Endothelial cell of umbilical vein (primary cell): ENCODE data around the gene ARHGEF38. TPM values are rescaled to one million over a fixed set of nuclear protein-coding genes. Genes with fewer than 3 reads are reported as not detected.

Source experiments
- BruUV-seq: library from RNA; stranded (reverse); fragments of 400-500 nt; replicated peaks from 2 replicates; lab custom pipeline; 2021; lab: Mats Ljungman, UMichigan
- CTCF ChIA-PET: fragments of 300-600, 350-600 bp; sonication (Branson Sonifier 250); formaldehyde crosslinking; loops from one replicate; lab custom pipeline; 2021; ENCODE audit warnings: antibody characterized with exemption, inconsistent platforms; lab: Charles Lee
- POLR2A ChIA-PET: fragments of 300-600, 350-600 bp; sonication (Branson Sonifier 250); formaldehyde crosslinking; loops from one replicate; lab custom pipeline; 2021; ENCODE audit warnings: antibody characterized with exemption, inconsistent platforms; lab: Charles Lee
- DNase-seq: peaks from one replicate; pipeline ENCODE4 v3.0.0-alpha.2; 2011; ENCODE audit warnings: low read depth, low spot score
- FAIRE-seq: peaks from 2 replicates; lab custom pipeline; 2011; peaks lifted over from hg19 to GRCh38; lab: Jason Lieb, UNC
- H2AFZ ChIP-seq: 2 replicates; pipeline ENCODE4 v1.6.0; 2012; ENCODE audit warnings: low read depth, low read length, control low read depth, inconsistent platforms
- H3K27ac ChIP-seq: 2 replicates; pipeline ENCODE4 v1.5.1; 2011; ENCODE audit warnings: low read depth, mild to moderate bottlenecking, control low read depth, low read length, moderate library complexity; ENCODE audit not compliant: insufficient read depth
- H3K27me3 ChIP-seq, 2 experiments: 2 replicates each; pipeline versions ENCODE4 v1.6.0 to v1.6.1; 2011; ENCODE audit warnings: low read length in 2 of 2, mixed read lengths in 1 of 2; ENCODE audit not compliant: control insufficient read depth in 2 of 2, insufficient read depth in 2 of 2
- H3K36me3 ChIP-seq, 2 experiments: 2 replicates in 1 of 2; 3 replicates in 1 of 2; pipeline ENCODE4 v1.5.1; 2011; ENCODE audit warnings: low read length in 2 of 2, mild to moderate bottlenecking in 1 of 2, moderate library complexity in 1 of 2; ENCODE audit not compliant: control insufficient read depth in 2 of 2, insufficient read depth in 2 of 2; ENCODE audit errors: extremely low read depth in 1 of 2
- H3K4me1 ChIP-seq: 3 replicates; pipeline ENCODE4 v1.5.1; 2011; ENCODE audit warnings: mild to moderate bottlenecking, low read length; ENCODE audit not compliant: control insufficient read depth, insufficient read depth; ENCODE audit errors: extremely low read depth
- H3K4me2 ChIP-seq: 2 replicates; pipeline ENCODE4 v1.6.1; 2011; ENCODE audit warnings: low read length, control low read depth, mixed read lengths; ENCODE audit not compliant: insufficient read depth
- H3K4me3 ChIP-seq, 3 experiments: fragments of 200-600 bp in 1 of 3; sonication (generic), shearing (Covaris generic) in 1 of 3; replicated peaks in 1 of 3; 2 replicates each; pipeline ENCODE4 v1.5.1; 2011 to 2016; ENCODE audit warnings: control low read depth in 3 of 3, low read length in 3 of 3, mild to moderate bottlenecking in 2 of 3, inconsistent platforms in 1 of 3, low read depth in 1 of 3, moderate library complexity in 1 of 3; ENCODE audit not compliant: insufficient read depth in 1 of 3
- H3K79me2 ChIP-seq: 2 replicates; pipeline ENCODE4 v1.6.0; 2012; ENCODE audit warnings: low read length, inconsistent platforms; ENCODE audit not compliant: control insufficient read depth, insufficient read depth
- H3K9ac ChIP-seq: replicated peaks from 2 replicates; pipeline ENCODE3; 2011; ENCODE audit warnings: low read length, control low read depth; ENCODE audit not compliant: insufficient read depth; ENCODE audit errors: extremely low read depth
- H3K9me1 ChIP-seq: replicated peaks from 3 replicates; pipeline ENCODE4 v1.6.0; 2011; ENCODE audit warnings: mild to moderate bottlenecking, low read length; ENCODE audit not compliant: control insufficient read depth, insufficient read depth; ENCODE audit errors: extremely low read depth
- H3K9me3 ChIP-seq: replicated peaks from 2 replicates; pipeline ENCODE4 v1.5.1; 2012; ENCODE audit warnings: low read length, inconsistent platforms; ENCODE audit not compliant: control insufficient read depth, insufficient read depth
- H4K20me1 ChIP-seq: replicated peaks from 2 replicates; pipeline ENCODE3; 2011; ENCODE audit warnings: mild to moderate bottlenecking, low read length; ENCODE audit not compliant: control insufficient read depth, insufficient read depth; ENCODE audit errors: extremely low read depth
- CTCF ChIP-seq, 2 donors: IDR thresholded peaks; 1 replicate in 1 of 2; 2 replicates in 1 of 2; pipeline ENCODE4 v1.5.1; 2011; ENCODE audit warnings: low read length in 2 of 2, mild to moderate bottlenecking in 2 of 2, moderate library complexity in 2 of 2, control low read depth in 1 of 2, inconsistent platforms in 1 of 2, low read depth in 1 of 2; ENCODE audit not compliant: insufficient read depth in 1 of 2; ENCODE audit errors: extremely low read depth in 1 of 2
- EZH2 ChIP-seq: IDR thresholded peaks from 2 replicates; pipeline ENCODE4 v1.6.1; 2012; ENCODE audit warnings: borderline replicate concordance, low read depth, mild to moderate bottlenecking, moderate library complexity, low read length, inconsistent platforms; ENCODE audit not compliant: severe bottlenecking
- FOS ChIP-seq: IDR thresholded peaks from 2 replicates; pipeline ENCODE4 v1.6.1; 2011; ENCODE audit warnings: mild to moderate bottlenecking, low read length, moderate library complexity, borderline replicate concordance; ENCODE audit not compliant: insufficient read depth
- JUN ChIP-seq: IDR thresholded peaks from 2 replicates; pipeline ENCODE4 v1.6.1; 2011; ENCODE audit warnings: borderline replicate concordance, low read depth; ENCODE audit not compliant: insufficient read length, insufficient read depth
- POLR2AphosphoS5 ChIP-seq: IDR thresholded peaks from 2 replicates; pipeline ENCODE4 v1.6.1; 2012; ENCODE audit warnings: low read depth, mild to moderate bottlenecking, control low read depth, low read length, moderate library complexity; ENCODE audit not compliant: insufficient read depth
- dilution Hi-C: fragments of 300-500 bp; cut with MboI; formaldehyde crosslinking; loops from one replicate; pipeline ENCODE4 v1.15.0; 2019; ENCODE audit warnings: low sequenced_read_pairs; ENCODE audit not compliant: extremely low pct_ligation_motif_present
- intact Hi-C: fragments of 100-400 bp; cut with micrococcal nuclease; formaldehyde crosslinking; loops from one replicate; pipeline ENCODE4 v1.10.0; 2022
- polyA plus RNA-seq, 4 experiments: library from polyadenylated mRNA; depleted of rRNA in 3 of 4; stranded (reverse) in 3 of 4; unstranded in 1 of 4; fragments of >200 nt; gene quantifications; 2 replicates each; pipeline versions ENCODE4 v1.2.1 to v1.2.3, GENCODE V29; 2011 to 2012; ENCODE audit warnings: missing spikeins in 1 of 4
- total RNA-seq: library from RNA; stranded (reverse); gene quantifications from 2 replicates; pipeline ENCODE4 v1.2.3, GENCODE V29; 2021

The ARHGEF38 gene
- total and polyA plus RNA-seq, 2 donors (not counting 3 experiments of a cell fraction or from before 2014, with no cell fraction given), result not detected

DNA sequence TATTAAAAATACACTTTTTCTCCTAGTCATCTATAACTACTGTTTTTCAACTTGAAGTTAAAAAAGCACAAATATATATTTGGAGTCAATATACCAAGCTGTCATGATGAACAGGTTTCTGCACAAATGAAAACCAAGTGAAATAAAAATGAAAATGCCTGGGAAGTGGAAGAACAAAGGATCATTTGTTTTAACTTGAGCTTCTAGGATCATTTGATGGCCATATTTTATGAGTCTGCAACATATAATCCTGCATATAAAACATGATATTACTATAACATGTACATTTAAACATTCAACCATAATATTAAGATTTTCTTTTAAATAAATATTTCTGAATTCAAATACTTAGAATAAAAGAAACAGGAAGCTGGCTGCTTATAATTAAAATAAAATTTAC lies 8.5 kb upstream of the ARHGEF38 start:
- H3K4me2 ChIP-seq, result no peak overlapping the region
- no peak overlapping the region for H2AFZ ChIP-seq
- H3K9me1 ChIP-seq, result no peaks in the 10 kb centered on the region
- BruUV-seq, result no TSS peak
- no peak overlapping the region for H3K4me3 ChIP-seq
- POLR2A ChIA-PET, result no interaction called here
- no peak overlapping the region for H3K9ac ChIP-seq
- CTCF ChIA-PET, result interaction anchor here (1.1 to 2.1 kb wide), 3 partner anchors 23 to 430 kb away, joined by 3 to 6 read pairs (median 3); no protein-coding TSS in a partner anchor
- H3K9me3 ChIP-seq, result no peaks in the 10 kb centered on the region
- H3K36me3 ChIP-seq, result no peaks in the 10 kb centered on the region
- DNase-seq, result no peak
- no peak overlapping the region for H3K27ac ChIP-seq
- H3K27me3 ChIP-seq, result peaks cover 0 to 3% of the 10 kb centered on the region in 2 experiments
- no peaks in the 10 kb centered on the region for H4K20me1 ChIP-seq
- TF ChIP-seq POLR2AphosphoS5, result no peak
- TF ChIP-seq EZH2, result no peak
- TF ChIP-seq CTCF (IDR thresholded peaks at IDR 0.05; ENCODE audit: extremely low read depth in 1 of 2, insufficient read depth in 1 of 2, low read depth in 1 of 2, low read length in 2 of 2), result no peak
- TF ChIP-seq JUN, result no peak
- no peak for TF ChIP-seq FOS
- dilution Hi-C loops, result no loop called here
- no peak for FAIRE-seq
- no peaks in the 10 kb centered on the region for H3K79me2 ChIP-seq
- no peaks in the 10 kb centered on the region for H3K4me1 ChIP-seq
- intact Hi-C loops, result no loop called here
